ENCODE measurements around the gene EGLN1.

EGLN1 gene

GRCh38 chr1:231324660-231325059, 97.4 kb downstream of the EGLN1 start:
- no peak for DNase-seq (ENCODE audit: low read depth)

- DNase-seq (ENCODE audit: low read depth), result no peak
Measured at GRCh38 chr1:231322880-231323530, 99.1 kb downstream of the EGLN1 start.

GRCh38 chr1:231319080-231319479, 103.0 kb downstream of the EGLN1 start:
- DNase-seq (ENCODE audit: low read depth), result no peak

- no peak for DNase-seq (ENCODE audit: low read depth)
Measured at GRCh38 chr1:231318568-231318967, 103.5 kb downstream of the EGLN1 start.

- no peak for DNase-seq (ENCODE audit: low read depth)
Measured at GRCh38 chr1:231318015-231318355, 104.1 kb downstream of the EGLN1 start.

DNA sequence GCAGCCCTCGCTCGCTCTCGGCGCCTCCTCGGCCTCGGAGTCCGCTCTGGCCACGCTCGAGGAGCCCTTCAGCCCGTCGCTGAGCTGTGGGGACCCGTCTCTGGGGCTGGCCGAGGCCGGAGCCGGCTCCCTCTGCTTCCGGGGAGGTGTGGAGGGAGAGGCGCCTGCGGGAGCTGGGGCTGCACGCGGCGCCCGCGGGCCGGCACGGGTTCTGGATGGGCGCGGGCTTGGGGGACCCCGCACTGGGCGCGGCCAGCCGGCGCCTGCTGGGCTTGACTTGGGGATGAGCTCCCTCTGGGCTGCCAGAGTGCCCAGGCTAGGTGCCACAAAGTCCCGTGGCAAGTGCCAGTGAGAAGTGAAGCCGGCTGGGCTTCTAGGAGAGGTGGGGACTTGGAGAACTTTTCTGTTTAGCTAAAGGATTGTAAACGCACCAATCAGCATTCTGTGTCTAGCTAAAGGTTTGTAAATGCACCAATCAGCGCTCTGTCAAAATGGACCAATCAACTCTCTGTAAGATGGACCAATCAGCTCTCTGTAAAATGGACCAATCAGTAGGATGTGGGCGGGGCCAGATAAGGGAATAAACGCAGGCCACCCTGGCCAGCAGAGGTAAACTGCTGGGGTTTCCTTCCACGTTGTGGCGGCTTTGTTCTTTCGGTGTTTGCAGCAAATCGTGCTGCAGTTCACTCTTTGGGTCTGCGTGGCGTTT, 104.6 kb downstream of the EGLN1 start:
- no peak for DNase-seq (ENCODE audit: low read depth)

- DNase-seq (ENCODE audit: low read depth), result no peak
Measured at GRCh38 chr1:231315887-231316286, 106.2 kb downstream of the EGLN1 start.
